Stimulated activated naive B cell treated with anti-CD40 and anti-IgM and Interleukin-4, amounts not matched to agents 10 μg/mL and 1 μg/mL and 100 μg/mL, for 72 hours (primary cell): ENCODE measurements around the gene PLXND1.

Source experiments
- ATAC-seq, 2 donors: fragments of 150-1000 bp; cut with Tn5 transposase; replicated peaks; 2 replicates each; pipeline ENCODE4 v1.10.0; 2021; ENCODE audit warnings: moderate library complexity in 1 of 2
- DNase-seq: peaks from one replicate; pipeline ENCODE4 v3.0.0; 2021
- H3K27ac Mint-ChIP-seq: one replicate; pipeline ENCODE4 v1.8.0; 2022; ENCODE audit warnings: mild to moderate bottlenecking, mixed read lengths
- H3K27me3 Mint-ChIP-seq, 2 donors: one replicate each; pipeline ENCODE4 v1.8.0; 2022; ENCODE audit warnings: mixed read lengths in 2 of 2
- H3K36me3 Mint-ChIP-seq, 2 donors: one replicate each; pipeline ENCODE4 v1.8.0; 2022; ENCODE audit warnings: mixed read lengths in 2 of 2, mild to moderate bottlenecking in 1 of 2
- H3K4me1 Mint-ChIP-seq, 2 donors: one replicate each; pipeline ENCODE4 v1.8.0; 2022; ENCODE audit warnings: mixed read lengths in 2 of 2, mild to moderate bottlenecking in 1 of 2
- H3K4me3 Mint-ChIP-seq, 2 donors: one replicate each; pipeline ENCODE4 v1.8.0; 2022; ENCODE audit warnings: mild to moderate bottlenecking in 2 of 2, mixed read lengths in 2 of 2, moderate library complexity in 1 of 2
- H3K9me3 Mint-ChIP-seq, 2 donors: one replicate each; pipeline ENCODE4 v1.8.0; 2022; ENCODE audit warnings: mixed read lengths in 2 of 2, mild to moderate bottlenecking in 1 of 2

The PLXND1 gene

DNA sequence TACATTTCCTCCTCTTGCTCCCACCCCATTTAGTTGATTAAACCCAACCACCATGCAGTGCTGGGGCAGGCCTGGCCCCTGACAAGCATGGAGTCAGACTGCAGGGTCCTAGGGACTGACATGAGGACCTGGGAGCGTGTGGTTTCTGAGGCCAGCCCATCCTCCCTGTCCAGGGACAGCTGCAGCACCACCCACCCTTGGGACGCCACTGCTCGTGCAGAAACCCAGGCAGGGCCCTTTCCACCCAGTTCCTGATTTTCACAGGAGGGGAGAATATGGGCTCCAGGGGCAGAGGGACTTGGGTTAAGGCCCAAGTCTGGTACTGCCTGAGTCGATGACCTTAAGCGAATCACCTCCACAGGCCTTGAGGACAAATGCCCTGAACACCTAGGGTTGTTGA lies 23.7 kb downstream of the PLXND1 start:
- ATAC-seq (no peak), DNase-seq (no peak)
- Mint-ChIP-seq H3K4me3 (no peak overlapping the region), H3K9me3 (no peaks in the 10 kb centered on the region), H3K27me3 (no peaks in the 10 kb centered on the region), H3K4me1 (peaks cover 14 to 17% of the 10 kb centered on the region in 2 donors), H3K36me3 (no peaks in the 10 kb centered on the region), H3K27ac (peak overlapping the region; percentile 34)

DNA sequence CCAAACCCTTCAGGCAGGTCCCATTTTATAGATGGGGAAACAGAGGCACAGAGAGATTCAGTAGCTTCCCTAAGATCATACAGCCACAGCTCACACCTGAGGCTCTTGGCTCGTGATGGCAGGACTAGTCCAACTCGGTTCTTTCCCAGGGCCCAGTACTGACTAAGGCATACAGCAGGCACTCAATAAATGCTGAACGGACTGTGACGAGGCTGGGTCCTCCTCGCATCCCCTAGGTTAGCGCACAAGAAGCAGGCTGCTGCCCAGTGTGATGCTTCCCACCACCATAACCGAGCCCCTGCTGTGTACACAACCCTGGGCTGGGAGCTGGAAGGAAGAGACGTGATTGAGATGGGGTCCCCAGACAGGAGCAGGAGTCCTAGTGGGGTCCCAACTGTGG lies 24.9 kb downstream of the PLXND1 start:
- no peak for DNase-seq
- H3K9me3 Mint-ChIP-seq = no peaks in the 10 kb centered on the region
- no peaks in the 10 kb centered on the region for H3K27me3 Mint-ChIP-seq
- H3K4me1 Mint-ChIP-seq = peaks cover 26% of the 10 kb centered on the region in 2 donors
- no peak for ATAC-seq
- H3K4me3 Mint-ChIP-seq = no peak overlapping the region
- H3K36me3 Mint-ChIP-seq = no peaks in the 10 kb centered on the region
- peak overlapping the region; percentile 25 for H3K27ac Mint-ChIP-seq

DNA sequence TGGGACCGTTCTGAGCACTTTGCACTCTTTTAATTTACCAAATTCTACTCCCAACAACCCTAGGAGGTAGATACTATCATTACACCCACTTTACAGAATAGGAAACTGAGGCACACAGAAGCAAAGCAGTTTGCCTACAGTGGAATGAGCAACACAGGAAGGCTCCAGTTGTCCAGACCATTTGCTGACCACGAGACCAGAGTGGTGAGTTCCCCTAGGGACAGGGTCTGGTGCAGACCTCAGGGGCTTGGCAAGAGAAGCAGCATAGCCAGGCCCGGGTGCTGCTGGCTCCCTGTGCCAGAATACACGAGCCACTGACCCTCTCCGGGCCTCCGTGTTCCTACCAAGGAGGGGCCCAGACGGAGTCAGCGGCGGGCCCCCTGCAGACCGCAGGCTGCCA lies 26.5 kb downstream of the PLXND1 start:
- no peaks in the 10 kb centered on the region for H3K36me3 Mint-ChIP-seq
- ATAC-seq = no peak
- DNase-seq = no peak
- H3K9me3 Mint-ChIP-seq = no peaks in the 10 kb centered on the region
- H3K4me1 Mint-ChIP-seq = peaks cover 42% of the 10 kb centered on the region in 2 donors
- H3K27ac Mint-ChIP-seq = no peak overlapping the region
- H3K4me3 Mint-ChIP-seq = no peak overlapping the region
- no peaks in the 10 kb centered on the region for H3K27me3 Mint-ChIP-seq

GRCh38 chr3:129577925-129578786 lies 28.3 kb downstream of the PLXND1 start:
- Mint-ChIP-seq H3K9me3 (no peaks in the 10 kb centered on the region), H3K27ac (peak overlapping the region; percentile 93), H3K4me1 (peaks cover 53 to 55% of the 10 kb centered on the region in 2 donors), H3K27me3 (no peaks in the 10 kb centered on the region), H3K36me3 (no peaks in the 10 kb centered on the region), H3K4me3 (peak overlapping the region; percentile 55 to 59)
- peak; percentile 71 for DNase-seq
- ATAC-seq = peak; percentile 81

DNA sequence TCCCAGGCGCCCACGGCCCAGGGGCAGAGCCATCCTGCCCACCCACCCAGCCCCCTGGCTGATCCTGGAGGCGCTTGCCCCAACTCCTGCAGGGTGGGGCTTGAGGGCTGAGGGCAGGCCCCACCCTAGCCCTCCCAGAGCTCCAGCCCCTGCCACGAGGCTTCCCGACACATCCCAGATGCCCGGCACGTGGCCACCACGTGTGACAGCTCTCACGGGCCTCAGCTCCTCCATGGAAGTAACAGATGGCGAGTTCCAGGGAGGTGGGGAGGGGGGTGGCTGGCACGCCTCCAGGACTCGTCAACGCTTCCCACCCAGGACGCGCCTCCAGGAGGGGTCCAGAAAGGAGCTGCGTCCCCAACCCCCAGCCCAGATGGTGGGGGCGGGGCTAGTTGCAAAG lies 29.1 kb downstream of the PLXND1 start:
- no peaks in the 10 kb centered on the region for H3K27me3 Mint-ChIP-seq
- no peaks in the 10 kb centered on the region for H3K9me3 Mint-ChIP-seq
- no peaks in the 10 kb centered on the region for H3K36me3 Mint-ChIP-seq
- peaks cover 54 to 55% of the 10 kb centered on the region in 2 donors for H3K4me1 Mint-ChIP-seq
- DNase-seq (no peak), ATAC-seq (peak in 1 of 2 donors; percentile 1)
- peak overlapping the region in 1 of 2 donors; percentile 55 for H3K4me3 Mint-ChIP-seq
- H3K27ac Mint-ChIP-seq = peak overlapping the region; percentile 93

- ATAC-seq (peak; percentile 68 to 74), DNase-seq (peak; percentile 68)
- Mint-ChIP-seq H3K27ac (peak overlapping the region; percentile 74), H3K36me3 (no peaks in the 10 kb centered on the region), H3K4me1 (peaks cover 55 to 56% of the 10 kb centered on the region in 2 donors), H3K4me3 (peak overlapping the region; percentile 23 to 31), H3K9me3 (no peaks in the 10 kb centered on the region), H3K27me3 (no peaks in the 10 kb centered on the region)
Measured at GRCh38 chr3:129576514-129577352, 29.7 kb downstream of the PLXND1 start.

- H3K27ac Mint-ChIP-seq = peak overlapping the region; percentile 74
- peaks cover 55 to 58% of the 10 kb centered on the region in 2 donors for H3K4me1 Mint-ChIP-seq
- ATAC-seq (no peak), DNase-seq (no peak)
- H3K27me3 Mint-ChIP-seq = no peaks in the 10 kb centered on the region
- peak overlapping the region in 1 of 2 donors; percentile 7 for H3K4me3 Mint-ChIP-seq
- H3K36me3 Mint-ChIP-seq = no peaks in the 10 kb centered on the region
- H3K9me3 Mint-ChIP-seq = no peaks in the 10 kb centered on the region
Measured at GRCh38 chr3:129575997-129576384, 30.5 kb downstream of the PLXND1 start.

GRCh38 chr3:129575233-129575996 lies 31.1 kb downstream of the PLXND1 start:
- Mint-ChIP-seq H3K9me3 (no peaks in the 10 kb centered on the region), H3K36me3 (no peaks in the 10 kb centered on the region), H3K4me3 (no peak overlapping the region), H3K27me3 (no peaks in the 10 kb centered on the region), H3K27ac (peak overlapping the region; percentile 73), H3K4me1 (peaks cover 55 to 56% of the 10 kb centered on the region in 2 donors)
- DNase-seq (no peak), ATAC-seq (no peak)

- no peak overlapping the region for H3K27ac Mint-ChIP-seq
- H3K4me3 Mint-ChIP-seq = no peak overlapping the region
- no peaks in the 10 kb centered on the region for H3K9me3 Mint-ChIP-seq
- ATAC-seq = no peak
- no peaks in the 10 kb centered on the region for H3K27me3 Mint-ChIP-seq
- H3K36me3 Mint-ChIP-seq = no peaks in the 10 kb centered on the region
- H3K4me1 Mint-ChIP-seq = peaks cover 53 to 55% of the 10 kb centered on the region in 2 donors
- no peak for DNase-seq
Measured at GRCh38 chr3:129574206-129574605, 32.3 kb downstream of the PLXND1 start.

- H3K9me3 Mint-ChIP-seq = no peaks in the 10 kb centered on the region
- H3K27me3 Mint-ChIP-seq = no peaks in the 10 kb centered on the region
- H3K4me1 Mint-ChIP-seq = peaks cover 48 to 51% of the 10 kb centered on the region in 2 donors
- H3K36me3 Mint-ChIP-seq = no peaks in the 10 kb centered on the region
- no peak overlapping the region for H3K27ac Mint-ChIP-seq
- DNase-seq = no peak
- no peak for ATAC-seq
- no peak overlapping the region for H3K4me3 Mint-ChIP-seq
Measured at GRCh38 chr3:129573493-129573892, 33.0 kb downstream of the PLXND1 start.

DNA sequence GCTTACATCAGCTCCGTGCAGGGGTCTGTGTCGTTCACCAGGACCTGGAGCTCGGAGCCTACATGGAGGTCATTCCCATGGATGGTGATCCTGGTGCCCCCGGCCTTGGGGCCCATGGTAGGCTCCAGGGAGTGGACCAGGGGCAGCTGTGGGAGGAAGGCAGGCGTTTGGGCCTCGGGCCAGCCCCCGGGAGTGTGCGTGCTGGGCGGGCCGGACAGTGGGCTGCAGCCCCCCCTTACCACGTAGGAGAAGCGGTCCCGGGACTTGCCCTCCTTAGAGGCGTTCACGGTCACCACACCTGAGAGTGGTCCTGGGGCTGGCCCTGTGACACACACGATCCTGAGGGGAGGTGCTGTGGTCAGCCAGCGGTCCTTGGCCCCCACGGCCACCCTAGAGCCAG lies 33.9 kb downstream of the PLXND1 start:
- Mint-ChIP-seq H3K4me3 (no peak overlapping the region), H3K27ac (no peak overlapping the region), H3K36me3 (no peaks in the 10 kb centered on the region), H3K4me1 (peaks cover 39 to 42% of the 10 kb centered on the region in 2 donors), H3K9me3 (no peaks in the 10 kb centered on the region), H3K27me3 (no peaks in the 10 kb centered on the region)
- no peak for DNase-seq
- ATAC-seq = no peak

DNA sequence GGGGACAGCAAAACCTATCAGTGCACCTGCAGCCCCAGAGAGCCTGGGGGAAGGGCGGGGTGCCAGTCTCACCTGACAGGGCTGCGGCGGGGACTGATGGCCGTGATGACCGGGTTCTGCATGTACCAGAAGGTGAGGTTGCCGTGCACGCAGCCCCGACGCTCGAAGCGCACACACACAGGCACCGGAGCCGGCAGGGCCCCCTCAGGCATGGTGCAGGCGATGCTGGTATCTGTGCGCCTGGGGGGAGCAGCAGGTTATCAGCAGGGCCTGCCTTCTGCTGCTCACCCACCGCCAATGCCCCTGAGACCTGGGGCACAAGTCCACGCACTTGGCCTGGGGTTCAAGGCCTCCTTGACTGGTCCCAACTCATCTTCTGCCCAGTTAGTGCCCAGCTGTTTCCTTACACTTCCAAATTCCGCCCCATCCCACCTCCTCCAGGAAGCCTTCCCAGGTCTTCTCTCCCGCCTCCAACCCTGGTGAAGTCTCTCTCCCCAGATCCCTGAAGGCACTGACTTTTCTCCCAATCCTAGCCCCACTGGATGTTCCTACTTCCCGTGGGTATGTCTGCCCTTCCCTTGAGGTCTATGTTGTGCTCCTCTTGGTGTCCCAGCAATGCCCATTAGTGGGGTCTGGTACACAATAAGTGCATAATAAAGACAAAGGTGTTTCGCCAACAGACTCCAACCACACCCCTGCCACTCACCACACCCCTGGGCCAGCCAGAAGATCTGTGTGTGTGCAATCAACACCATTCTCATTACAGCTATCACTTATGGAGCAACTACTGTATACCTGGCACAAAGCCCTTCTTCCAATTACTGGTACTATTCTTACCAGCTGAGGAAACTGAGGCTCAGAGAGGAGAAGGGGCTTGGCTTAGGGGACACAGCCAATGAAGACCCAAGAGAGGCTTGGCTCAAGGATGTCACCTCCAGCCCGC lies 34.6 kb downstream of the PLXND1 start:
- Mint-ChIP-seq H3K4me1 (peaks cover 32 to 37% of the 10 kb centered on the region in 2 donors), H3K4me3 (no peak overlapping the region)

DNA sequence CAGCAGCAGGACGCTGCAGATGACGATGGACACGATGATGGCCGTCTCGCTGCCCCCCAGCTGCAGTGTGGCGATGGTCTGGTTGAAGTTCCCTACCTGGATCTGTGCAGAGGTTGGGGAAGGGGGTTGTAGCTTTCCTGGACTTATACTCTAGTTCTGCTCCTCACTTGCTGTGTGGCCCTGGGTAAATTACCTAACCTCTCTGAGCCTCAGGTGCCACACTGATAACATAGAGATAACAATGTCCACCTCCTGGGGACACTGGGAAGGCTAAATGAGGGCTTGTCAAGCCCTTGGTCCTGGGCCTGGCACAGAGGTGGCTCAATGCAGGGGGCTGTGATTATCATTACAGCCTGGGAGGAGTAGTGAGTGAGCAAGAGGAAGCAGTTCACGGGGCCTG lies 36.6 kb downstream of the PLXND1 start:
- no peaks in the 10 kb centered on the region for H3K36me3 Mint-ChIP-seq
- H3K27me3 Mint-ChIP-seq = no peaks in the 10 kb centered on the region
- no peak overlapping the region for H3K27ac Mint-ChIP-seq
- no peak for ATAC-seq
- peaks cover 12 to 18% of the 10 kb centered on the region in 2 donors for H3K4me1 Mint-ChIP-seq
- no peak overlapping the region for H3K4me3 Mint-ChIP-seq
- H3K9me3 Mint-ChIP-seq = no peaks in the 10 kb centered on the region
- no peak for DNase-seq

More for the DNA sequence above, 34.6 kb downstream of the PLXND1 start:
- no peaks in the 10 kb centered on the region for H3K9me3 Mint-ChIP-seq
- ATAC-seq (no peak), DNase-seq (no peak)
- no peaks in the 10 kb centered on the region for H3K36me3 Mint-ChIP-seq
- no peak overlapping the region for H3K27ac Mint-ChIP-seq
- H3K27me3 Mint-ChIP-seq = no peaks in the 10 kb centered on the region
